ENCODE data around the gene SHC3.
A peak's percentile ranks its signal among the peaks of the same experiment; 100 is the strongest.

Gene SHC3

DNA sequence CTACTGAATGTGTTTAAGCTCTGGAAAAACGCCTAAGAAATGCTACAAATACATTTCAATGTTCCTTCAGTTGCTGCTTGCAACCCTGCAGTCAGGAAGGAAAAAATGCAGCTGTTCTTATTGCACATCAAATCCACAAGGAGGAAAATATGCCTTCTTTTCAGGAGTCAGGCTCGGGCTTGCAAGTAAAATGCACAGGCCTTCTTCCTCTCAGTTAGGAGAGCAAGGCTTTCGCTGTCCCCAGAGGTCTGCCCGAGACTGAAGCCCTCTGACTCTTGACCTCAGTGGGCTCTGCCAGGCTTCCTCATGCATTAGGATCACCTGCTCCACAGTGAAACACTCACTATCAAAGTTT is 899 bp upstream of the SHC3 start:
- H3K4me3 ChIP-seq (ENCODE audit: control insufficient read depth, low read depth, low read length): peak overlapping the region; percentile 44

DNA sequence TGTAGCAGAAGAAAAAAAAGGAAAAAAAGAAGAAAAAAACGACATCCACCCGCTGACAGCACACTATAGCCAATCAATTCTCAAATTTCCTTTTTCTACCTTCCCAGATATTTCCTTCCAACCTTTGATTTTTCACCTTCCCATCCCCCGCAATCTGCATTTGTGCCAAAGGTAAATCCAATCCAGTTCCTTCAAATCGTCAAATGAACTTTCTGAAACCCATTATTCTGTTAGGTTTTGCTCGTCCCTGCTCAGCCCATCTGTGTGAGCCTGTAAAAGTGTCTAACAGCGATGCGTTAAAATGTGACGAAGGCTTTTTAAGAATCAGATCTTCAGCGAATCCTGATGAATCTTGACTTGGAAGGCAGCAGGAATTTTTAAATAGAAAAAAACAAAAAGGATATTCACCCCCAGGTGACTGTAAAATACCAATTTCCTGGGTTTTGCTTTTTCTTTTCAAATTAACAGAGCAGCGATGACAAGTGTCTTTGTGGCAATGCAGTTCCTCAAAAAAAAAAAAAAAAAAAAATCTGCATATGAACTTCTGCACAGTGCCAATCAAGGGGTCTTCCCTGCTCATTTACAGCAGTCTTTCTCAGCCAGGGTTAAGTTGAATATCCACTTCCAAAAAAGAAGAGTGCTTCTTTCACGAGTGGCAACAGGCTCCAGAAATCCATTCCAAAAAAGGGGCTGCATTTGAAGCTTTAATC is 367 bp upstream of the SHC3 start:
- H3K4me3 ChIP-seq (ENCODE audit: control insufficient read depth, low read depth, low read length): peak overlapping the region; percentile 47
- TF ChIP-seq, protein P1, sequence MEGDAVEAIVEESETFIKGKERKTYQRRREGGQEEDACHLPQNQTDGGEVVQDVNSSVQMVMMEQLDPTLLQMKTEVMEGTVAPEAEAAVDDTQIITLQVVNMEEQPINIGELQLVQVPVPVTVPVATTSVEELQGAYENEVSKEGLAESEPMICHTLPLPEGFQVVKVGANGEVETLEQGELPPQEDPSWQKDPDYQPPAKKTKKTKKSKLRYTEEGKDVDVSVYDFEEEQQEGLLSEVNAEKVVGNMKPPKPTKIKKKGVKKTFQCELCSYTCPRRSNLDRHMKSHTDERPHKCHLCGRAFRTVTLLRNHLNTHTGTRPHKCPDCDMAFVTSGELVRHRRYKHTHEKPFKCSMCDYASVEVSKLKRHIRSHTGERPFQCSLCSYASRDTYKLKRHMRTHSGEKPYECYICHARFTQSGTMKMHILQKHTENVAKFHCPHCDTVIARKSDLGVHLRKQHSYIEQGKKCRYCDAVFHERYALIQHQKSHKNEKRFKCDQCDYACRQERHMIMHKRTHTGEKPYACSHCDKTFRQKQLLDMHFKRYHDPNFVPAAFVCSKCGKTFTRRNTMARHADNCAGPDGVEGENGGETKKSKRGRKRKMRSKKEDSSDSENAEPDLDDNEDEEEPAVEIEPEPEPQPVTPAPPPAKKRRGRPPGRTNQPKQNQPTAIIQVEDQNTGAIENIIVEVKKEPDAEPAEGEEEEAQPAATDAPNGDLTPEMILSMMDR (conservative IDR thresholded peaks at IDR 0.05; ENCODE audit: control insufficient read depth, insufficient read depth, low read depth, low read length): no peak

More for the DNA sequence above, 899 bp upstream of the SHC3 start:
- TF ChIP-seq, protein P1 (conservative IDR thresholded peaks at IDR 0.05; ENCODE audit: control insufficient read depth, insufficient read depth, low read depth, low read length): no peak
- DNase-seq (ENCODE audit: low read depth): peak; percentile 49

DNA sequence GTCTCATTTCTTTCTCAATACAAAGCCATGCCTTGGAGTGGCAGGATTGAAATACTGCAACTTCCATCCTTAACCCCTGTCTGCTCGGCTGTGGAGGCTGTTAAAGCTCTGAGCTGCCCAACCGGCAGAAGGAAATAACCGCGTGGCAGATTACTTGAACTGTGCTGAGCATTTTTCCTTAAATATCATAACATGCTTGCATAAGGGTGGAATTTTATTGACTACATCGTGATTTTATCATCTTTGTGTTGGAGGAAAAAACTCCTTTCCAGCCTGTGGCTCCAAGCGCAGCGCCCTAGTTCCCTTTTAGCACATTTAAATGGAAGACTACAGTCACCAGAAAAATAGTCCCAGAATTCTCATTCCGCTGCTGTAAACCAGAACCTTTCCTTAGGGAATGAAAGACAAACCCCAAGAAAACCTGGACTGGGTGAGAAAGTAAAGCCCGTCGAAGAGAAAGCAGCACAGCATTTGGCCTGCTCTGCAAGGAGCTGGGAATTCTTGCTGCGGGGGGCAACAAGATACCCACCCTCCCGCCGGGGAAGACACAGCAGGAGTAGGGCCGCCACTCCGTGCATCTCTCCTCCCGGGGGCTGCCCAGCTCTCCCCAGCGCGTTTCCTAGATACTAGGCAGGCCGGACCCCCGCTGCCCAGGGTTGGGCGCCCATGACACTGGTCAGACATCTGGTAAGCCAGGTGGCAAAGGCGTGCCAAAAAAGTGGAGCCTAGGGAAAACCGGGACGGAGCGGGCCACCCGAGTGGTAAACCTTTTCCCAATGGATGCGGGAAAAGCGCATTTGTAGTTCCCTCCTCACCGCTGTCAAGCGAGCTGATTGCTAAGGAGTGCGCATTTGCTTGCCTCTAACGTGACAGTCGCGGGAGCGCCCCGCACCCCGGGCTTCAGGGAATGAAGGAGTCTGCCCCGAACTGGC is 1.3 kb downstream of the SHC3 start:
- H3K4me3 ChIP-seq (ENCODE audit: control insufficient read depth, low read depth, low read length): peak overlapping the region; percentile 59
- peak; percentile 47 for DNase-seq (ENCODE audit: low read depth)
- TF ChIP-seq, protein P1 (conservative IDR thresholded peaks at IDR 0.05; ENCODE audit: control insufficient read depth, insufficient read depth, low read depth, low read length): no peak

More for the DNA sequence above, 367 bp upstream of the SHC3 start:
- no peak for DNase-seq (ENCODE audit: low read depth)

DNA sequence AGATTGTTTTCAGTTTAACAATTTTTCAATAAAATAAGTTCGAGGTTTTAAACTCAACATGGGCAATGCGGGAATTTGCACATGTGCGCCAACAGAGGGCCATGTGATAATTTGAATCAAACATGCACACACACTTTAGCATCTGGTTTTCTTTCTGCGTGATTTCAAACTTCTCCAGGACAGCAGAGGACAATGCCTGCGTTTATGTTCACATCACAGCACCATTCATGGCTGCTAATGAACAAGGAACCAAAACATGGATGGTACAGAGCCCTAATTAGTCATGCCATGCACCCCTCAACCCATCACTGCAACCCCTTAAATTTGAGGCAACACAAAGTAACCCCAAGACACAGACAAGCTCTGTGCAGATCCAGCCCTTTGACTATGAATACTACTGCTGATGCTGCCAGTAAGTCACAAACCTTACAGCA is 2.8 kb downstream of the SHC3 start:
- TF ChIP-seq, protein P1 (conservative IDR thresholded peaks at IDR 0.05; ENCODE audit: control insufficient read depth, insufficient read depth, low read depth, low read length): no peak
- peak overlapping the region; percentile 59 for H3K4me3 ChIP-seq (ENCODE audit: control insufficient read depth, low read depth, low read length)
- peak; percentile 59 for DNase-seq (ENCODE audit: low read depth)

DNA sequence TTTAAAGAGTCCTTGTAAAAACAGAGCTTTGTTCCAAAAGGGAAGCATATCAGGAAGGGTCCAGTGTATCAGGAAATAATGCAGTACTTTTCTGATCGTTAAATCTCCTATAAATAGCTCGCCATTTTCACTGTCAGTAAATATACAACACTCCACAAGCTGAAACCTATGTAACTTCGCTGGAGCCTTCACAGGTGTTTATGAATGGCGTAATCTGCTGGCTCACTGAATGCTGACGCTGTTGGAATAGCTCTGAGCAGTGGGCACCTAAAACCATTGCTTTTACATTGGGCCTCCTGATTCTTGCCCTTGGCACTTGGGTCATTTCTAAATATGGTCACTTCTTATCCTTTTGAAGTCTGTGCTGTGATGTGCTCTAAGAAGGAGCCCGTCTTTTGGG is 4.3 kb downstream of the SHC3 start:
- no peak for DNase-seq (ENCODE audit: low read depth)
- TF ChIP-seq, protein P1 (conservative IDR thresholded peaks at IDR 0.05; ENCODE audit: control insufficient read depth, insufficient read depth, low read depth, low read length): no peak
- no peak overlapping the region for H3K4me3 ChIP-seq (ENCODE audit: control insufficient read depth, low read depth, low read length)

DNA sequence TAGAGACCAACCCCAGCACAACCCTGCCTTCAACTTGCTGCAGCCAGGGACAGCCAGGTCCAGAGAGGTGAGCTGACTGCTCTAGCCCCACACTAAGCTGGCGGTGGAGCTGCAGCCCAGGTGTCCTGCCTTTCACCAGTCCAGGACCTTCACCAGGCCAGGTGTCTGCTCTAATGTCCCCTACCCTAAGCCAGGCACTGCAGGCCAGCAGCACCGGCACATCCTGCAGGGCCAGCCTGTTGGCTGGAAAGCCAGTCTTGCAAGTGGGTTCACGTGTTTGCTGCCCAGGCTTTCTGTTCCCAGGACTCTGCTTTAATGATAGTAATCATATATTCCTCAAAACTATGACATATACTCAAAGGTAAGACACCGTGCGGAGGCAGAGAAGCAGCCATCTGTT is 5.5 kb downstream of the SHC3 start:
- H3K4me3 ChIP-seq (ENCODE audit: control insufficient read depth, low read depth, low read length): no peak overlapping the region
- TF ChIP-seq, protein P1 (conservative IDR thresholded peaks at IDR 0.05; ENCODE audit: control insufficient read depth, insufficient read depth, low read depth, low read length): no peak
- no peak for DNase-seq (ENCODE audit: low read depth)

All from fibroblast of mammary gland (primary cell).